Stimulated activated CD4-positive, alpha-beta T cell treated with anti-CD3 and anti-CD28 coated beads, Interleukin-12 subunit alpha, Interleukin-12 subunit beta, amount 100 ng/mL, for 48 hours (primary cell): ENCODE measurements around the gene IGFBP4.
A peak's percentile ranks its signal among the peaks of the same experiment; 100 is the strongest.

Experiments used
- DNase-seq, 3 donors: peaks; one replicate each; pipeline ENCODE4 v3.0.0-alpha.2; 2020; ENCODE audit warnings: low read depth in 2 of 3, low spot score in 1 of 3

Gene IGFBP4

DNA sequence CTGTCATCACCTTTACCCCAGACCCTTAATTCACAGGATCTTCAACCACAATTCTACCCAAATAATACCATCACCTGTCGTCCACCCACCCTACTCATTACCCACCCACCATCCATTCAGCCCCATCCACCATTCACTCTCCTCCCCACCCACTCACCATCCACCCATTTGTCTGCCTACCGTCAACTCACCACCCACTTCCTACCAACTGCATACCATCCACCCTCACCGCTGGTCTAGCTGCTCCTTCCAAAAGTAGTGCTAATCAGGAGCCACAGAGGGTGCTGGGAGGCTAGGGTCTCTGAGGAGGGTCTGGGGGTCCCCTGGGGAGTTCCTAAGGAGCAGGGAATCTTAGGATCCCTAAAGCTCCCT lies 12.0 kb upstream of the IGFBP4 start:
- no peak for DNase-seq

DNA sequence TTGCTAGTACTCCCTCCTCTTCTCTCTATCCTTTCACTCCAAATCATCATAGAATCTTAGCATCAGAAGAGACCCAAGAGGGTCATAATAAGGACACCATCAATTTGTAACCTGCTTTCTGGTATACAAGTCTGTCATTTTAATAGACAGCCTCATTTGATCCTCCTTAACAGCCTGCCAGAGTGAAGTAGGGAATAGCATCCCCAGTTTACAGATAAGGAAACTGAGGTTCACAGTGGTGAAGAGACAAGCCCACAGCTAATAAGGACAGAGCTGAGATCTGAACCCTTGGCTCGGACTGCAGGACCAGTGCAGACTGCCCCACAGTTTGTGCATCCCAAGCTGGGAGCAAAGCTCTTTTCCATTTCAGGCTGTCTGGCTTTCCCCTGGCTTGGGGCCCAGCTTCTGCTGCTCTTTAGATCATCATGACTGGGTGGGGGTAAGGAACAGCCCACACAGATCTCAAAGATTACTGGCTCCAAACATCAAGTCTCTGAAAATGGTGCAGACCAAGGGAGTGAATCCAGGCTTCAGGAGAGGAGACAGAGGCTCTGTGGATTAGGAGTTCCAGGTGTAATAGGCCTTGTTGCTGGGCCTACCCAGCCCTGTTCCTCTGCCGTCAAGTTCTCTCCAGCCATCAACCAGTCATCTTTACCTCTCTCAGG lies 10.3 kb upstream of the IGFBP4 start:
- DNase-seq, result no peak

DNA sequence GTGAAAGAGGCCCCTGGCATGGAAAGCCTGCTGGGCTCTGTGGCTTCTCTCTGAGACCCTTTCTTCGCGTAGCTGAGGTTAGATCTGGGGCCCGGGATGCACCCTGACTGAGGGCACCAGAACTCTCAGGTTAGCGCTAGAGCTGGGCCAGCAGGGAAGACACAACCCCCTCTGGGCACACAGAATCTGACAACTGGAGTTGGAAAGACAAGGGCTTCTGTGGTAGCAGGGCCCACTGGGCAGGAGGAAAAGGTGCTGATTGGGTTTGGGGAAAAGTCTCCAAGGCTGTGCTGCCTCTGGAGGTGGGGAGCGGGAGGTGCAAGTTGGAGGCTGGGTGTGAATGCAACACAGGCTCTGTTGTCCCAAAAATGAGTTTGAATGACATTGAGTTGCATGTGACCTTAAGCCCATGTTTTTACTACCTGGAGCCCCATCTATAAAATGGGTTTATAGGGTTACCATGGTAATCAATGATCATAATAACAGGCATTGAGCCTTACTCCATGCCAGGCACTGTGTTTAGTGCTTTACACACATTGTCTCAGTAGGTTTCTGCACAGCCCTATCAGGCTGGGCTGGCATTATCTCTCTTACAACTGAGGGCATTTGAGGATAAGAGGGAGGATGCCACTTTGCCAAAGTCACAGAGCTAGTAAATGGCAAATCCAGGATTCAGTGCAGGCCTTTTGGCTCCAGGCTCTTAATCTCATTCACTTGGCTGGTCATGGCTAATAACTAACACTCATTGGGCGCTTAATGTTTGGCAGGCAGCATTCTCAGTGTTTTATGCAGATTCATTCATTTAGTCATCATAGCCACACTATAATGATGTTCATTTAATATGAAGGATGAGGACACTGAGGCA lies 9.5 kb upstream of the IGFBP4 start:
- DNase-seq, result no peak

DNA sequence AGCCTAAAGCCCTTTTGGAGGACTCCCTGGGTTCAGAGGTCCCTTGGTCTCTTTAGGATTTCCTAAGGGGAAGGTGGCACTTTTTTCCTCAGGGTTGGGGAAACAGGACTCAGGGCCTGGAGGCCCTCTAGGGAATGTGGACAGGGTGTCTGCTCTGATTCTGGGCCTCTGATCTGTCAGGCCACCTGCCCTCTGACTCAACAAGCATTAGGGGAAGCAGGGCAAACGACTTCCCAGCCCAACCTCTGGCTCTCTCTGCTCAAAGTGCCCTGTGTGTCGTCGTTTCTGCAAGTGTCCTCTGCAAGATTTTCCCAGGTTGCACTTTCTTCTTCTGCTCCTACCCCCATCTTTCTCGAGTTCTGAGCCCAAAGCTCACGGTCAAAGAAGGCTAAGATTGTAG lies 6.6 kb upstream of the IGFBP4 start:
- DNase-seq, result no peak

DNA sequence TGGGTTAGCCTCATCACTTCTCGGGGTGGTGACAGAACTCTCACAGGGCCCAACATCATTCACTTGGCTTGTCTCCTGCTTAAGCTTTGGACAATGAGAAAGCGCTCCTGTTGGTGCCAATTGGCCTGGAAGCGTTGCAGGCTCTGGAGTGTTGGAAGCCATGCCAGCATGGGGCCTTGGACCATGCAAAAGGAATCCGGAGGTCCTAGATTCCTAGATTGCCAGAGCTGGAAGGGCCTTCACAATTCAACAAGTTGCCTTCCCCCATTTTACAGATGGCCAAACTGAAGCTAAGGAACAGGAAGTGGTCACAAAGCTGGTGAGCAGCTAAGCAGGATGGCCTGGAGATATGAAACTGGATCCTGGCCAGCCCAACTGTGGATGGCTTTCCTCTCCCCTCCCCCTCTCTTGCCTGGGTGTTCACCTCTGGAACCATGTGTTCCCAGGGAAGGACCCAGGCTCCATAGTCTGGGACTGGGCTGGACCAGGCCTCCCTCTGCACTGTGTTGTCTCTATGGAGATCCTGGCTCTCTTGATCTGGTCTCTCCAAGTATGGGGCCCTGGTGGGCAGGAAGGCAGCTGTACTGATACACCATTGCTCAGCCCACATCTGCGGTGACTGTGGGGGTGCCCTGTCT lies 6.0 kb upstream of the IGFBP4 start:
- DNase-seq, result no peak

DNA sequence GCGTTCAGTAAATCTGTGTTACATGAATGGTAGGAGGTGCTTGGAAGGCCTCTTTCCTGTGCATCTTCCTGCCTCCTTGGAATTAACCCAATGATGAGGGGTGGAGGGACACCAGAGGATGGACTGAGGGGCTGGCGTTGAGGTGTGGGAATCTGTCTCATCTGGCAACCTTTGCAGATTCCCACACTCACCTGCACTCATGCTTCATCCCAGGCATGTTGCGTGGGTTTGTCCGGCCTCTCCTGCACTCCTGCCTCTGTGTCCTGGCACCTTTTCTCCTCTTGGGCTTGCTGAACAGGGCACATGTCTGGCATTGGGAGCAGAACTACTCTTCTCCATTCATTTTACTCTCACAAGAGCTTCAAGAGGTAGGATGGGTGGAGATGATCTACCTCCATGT lies 3.1 kb upstream of the IGFBP4 start:
- no peak for DNase-seq

DNA sequence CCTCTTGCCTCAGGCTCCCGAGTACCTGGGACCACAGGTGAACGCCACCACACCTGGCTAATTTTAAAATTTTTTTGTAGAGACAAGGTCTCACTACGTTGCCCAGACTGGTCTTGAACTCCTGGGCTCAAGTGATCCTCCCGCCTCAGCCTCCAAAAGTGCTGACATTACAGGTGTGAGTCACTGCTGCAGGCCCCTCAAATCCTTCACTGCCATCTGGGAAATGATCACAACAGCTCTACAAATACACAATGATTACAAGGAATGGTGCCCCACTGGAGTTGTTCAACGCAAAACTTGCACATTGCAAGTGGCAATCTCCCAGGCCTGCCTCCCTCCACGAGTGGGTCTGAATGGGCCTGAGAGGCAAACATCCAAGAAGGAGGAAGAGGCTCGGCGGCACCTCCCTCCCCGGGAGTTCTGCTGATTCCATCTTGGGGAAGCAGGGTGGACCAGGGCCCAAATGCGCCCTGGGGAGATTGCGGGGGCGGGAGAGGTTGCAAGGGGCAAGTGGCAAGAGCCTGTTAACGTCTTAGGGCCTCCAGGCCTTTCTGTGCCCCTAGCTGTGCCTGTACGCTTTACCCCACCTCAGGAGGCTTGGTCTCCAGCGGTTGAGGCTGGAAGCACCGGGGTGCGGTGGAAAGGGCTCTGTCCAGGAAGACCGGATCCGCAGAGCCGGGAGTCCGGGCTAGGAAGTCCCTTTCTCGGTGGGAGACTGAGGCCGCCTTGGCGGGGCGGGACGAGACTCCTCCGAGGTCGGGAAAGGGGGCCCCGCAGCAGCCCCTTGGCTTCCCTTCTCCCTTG lies 656 bp upstream of the IGFBP4 start:
- no peak for DNase-seq

DNA sequence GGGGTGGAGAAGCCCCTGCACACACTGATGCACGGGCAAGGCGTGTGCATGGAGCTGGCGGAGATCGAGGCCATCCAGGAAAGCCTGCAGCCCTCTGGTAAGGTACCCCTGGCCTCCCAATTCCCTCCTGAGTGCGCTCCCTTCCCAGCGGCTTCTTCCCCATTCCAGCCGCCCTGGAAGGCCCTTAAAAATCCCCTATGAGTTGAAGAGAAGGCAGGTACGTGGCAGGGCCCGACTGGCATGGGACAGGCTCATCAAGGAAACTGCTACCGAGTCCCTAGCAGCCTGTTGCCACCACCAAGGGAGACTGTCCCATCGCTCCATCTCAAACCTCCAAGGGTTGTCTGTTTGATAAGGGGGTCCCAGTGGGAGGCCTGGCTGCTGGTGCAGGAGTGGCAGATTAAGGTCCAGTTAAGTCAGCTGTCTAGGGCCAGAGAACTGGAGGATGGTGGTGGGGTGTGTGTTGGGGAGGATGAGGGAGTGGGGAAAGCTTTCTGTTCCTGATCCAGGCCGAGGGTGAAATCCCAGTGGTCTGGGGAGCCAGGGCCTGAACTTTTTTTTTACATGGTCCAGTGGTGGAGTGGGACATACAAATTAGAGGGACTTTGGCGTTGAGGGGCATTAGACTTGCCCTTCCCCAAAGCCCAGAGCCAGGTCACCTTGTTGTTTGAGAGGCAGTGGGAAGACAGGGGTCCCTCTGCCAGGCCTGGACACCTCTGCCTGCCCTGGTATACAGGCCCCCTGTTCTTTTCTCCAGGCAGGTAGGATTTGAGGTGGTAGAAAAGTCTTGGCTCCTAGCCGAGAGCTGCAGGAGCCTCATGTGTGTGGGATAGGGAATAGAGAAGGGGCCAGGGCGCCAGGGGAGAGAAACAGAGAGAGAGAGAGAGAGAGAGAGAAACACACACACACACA lies 994 bp downstream of the IGFBP4 start:
- DNase-seq, result peak in 1 of 3 donors; percentile 11

DNA sequence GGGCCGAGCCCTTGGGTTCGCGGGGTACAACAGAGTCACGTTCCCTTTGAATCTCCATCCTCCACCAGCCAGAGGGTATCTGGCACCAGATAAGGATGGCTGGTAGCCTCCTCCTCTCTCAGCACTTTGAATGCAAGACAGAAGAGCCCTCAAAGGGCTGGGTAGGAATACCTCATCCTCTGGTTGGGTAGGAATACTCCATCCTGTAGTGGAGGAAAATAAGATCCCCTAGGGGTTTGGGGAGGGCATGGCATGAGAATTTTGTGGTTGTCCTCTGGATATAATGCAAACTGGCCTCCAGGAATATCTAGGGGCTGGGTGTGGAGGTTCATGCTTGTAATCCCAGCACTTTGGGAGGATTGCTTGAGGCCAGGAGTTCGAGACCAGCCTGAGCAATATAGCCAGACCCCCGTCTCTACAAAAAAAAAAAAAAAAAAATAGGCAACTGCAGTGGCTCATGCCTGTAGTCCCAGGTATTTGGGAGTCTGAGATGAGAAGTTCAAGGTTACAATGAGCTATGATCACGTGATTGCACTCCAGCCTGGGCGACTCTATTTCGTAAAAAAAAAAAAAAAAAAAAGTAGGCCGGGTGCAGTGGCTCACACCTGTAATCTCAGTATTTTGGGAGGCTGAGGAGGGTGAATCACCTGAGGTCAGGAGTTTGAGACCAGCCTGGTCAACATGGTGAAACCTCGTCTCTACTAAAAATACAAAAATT lies 2.7 kb downstream of the IGFBP4 start:
- DNase-seq, result no peak

DNA sequence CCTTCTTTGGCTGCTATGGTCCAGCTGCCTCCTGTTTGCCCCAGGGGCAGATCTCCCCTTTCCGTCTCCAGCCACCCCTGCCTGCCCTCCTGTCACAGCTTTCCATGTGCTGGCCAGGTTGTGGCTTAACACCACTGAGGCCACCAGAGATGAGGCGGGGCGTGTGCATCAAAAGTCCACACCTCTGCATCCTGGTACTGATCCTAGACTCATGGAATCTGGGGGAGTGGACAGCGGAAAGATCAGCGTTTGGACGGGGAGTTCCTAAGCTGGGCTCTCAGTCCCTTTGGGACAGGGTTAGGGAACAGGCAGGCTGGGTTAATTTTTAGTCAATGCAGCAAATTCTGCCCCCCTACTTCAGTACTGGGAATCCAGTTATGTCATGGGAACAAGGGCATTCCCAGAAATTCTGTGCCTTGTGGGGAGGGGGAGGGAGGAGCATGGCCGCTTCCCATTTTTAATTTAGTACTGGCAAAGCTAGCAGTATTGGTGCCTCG lies 3.9 kb downstream of the IGFBP4 start:
- DNase-seq, result no peak

DNA sequence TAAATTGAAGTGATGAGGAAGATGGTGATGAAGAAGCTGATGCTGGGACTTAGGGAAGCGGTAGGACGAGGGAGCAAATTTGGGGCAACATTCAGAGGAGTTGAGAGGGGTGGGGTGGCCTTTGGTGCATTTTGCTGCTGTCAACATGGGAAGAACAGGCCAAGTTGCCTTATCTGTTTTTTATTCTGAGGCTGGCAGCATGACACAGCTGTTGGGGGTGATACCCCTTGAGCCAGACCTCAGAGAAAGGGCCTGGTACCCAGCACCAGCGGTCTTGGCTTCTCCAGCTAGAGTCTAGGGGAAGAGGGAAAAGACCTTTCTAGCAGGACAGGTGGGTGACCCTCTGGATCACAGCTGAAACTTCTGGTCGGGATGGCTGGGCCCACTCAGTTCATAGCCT lies 4.6 kb downstream of the IGFBP4 start:
- DNase-seq, result no peak

DNA sequence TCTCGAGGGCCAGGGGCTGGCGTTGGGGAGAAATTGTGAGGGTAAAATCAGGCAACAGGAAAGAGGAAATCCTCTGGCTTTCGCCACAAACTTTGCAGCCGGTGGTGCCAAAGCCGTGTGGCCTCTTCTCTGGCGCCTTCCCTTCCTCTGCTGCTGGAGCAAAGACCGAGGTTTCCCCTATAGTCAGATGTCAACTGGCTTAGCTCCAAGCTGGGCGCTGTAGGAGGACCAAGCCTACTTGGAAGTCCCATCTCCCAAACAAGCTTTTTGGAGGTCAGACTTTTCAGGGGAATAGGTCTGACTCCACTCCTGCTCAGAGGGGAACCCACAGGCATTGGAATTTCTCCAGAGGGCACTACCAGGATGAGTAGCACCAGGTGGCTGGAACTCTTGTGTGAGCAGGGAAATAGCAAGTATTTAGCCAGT lies 5.0 kb downstream of the IGFBP4 start:
- DNase-seq, result no peak

DNA sequence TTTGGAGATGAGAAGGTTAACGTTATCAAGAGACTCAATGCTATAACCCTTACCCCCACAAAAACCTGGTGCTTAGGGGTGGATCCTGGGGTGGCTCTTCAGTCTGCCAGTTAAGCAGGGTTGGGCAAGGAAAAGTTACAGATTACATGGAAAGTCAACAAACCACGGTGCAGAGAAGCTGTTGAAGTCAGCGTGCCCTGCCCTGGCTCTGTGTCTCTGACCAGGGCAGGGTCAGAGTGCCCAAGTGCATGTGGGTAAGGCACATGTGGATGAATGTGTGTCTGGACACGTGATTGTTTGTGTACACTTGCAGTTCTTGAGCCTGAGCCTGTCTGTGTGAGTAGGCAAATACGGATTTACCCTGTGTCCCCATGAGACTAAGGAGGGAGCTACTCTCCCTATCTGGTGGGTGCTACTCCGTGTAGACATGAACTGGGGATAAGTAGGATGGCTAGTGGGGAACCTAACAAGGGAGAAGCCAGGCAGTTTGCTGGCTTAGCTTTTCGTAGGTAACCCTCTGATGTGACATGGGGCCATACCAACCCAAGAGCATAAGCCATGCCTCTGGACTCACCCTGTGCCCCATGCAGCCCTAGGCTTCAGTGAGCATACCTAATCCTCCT lies 5.5 kb downstream of the IGFBP4 start:
- DNase-seq, result no peak

DNA sequence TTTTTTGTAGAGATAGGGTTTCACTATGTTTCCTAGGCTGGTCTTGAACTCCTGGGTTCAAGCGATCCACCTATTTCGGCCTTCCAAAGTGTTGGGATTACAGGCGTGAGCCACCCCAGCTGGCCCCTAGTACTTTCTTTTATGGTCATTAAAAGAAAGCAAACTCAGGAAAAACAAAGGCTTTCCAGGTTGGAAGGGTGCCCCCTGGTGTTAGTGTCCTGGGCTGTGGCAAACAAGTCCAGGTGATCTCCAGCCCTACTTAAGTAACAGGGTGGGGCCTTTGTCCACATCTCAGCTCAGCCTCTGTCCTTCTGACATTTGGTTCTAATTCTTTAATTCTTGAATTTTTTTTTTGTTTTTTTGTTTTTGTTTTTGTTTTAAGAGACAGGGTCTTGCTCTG lies 6.9 kb downstream of the IGFBP4 start:
- peak in 2 of 3 donors; percentile 18 to 52 for DNase-seq

DNA sequence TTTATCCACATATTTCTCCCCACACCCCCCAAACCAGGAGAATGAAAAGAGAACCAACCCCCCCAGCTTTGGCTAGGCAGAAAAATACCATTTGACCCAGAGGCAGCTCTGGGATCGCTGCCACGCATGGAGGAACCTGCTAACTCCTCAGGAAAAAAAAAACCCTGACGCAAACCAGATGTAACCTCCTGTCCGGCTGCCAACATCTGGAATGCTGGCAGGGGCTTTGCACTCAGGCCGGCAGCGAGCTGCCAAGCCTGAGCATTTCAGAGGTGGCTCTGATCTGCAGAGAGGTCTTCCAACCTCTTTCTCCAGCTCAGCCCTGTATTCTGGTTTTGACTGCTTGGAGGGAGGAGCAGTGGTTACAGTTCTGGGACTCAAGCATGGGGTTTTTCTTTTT lies 8.2 kb downstream of the IGFBP4 start:
- DNase-seq, result no peak

DNA sequence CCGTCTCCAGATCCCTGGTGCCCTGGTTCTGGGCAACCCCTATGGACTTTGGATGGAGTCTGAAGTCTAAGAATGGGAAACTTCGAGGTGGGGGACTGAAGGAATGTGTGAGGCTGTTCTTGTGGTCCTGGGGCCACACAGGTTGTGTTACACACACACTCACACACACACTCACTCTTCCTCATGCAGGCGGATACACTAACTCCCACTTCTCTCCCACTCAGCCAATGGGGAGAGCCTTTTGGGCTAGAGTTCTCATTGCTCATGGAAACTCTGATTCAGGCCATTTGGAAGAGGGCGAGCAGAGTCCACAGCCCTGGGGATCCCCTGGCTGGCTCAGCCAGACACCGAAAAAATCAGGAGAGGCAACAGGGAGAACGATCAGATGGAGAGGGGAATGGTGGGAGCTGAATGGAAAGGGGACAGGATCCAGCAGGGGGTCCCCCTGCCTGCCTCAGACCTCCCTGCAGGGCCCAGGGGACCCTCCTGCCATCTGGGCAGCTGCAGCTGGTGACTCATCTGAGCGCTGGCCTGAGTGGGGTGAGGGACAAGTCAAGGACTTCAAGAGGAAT lies 9.1 kb downstream of the IGFBP4 start:
- no peak for DNase-seq

DNA sequence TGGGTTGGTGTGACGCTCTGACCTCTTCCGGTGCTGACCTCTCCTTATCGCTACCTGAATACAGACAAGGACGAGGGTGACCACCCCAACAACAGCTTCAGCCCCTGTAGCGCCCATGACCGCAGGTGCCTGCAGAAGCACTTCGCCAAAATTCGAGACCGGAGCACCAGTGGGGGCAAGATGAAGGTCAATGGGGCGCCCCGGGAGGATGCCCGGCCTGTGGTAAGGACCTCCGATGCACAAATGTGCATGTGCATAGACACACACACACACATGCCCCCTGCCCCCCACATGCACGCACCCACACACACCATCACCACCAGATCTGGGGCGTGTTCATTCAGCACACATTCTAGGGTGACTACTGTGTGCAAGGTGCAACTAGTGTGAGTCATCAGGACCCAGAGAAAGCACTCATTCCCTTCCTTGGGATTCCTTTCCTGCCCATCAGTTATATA lies 9.7 kb downstream of the IGFBP4 start:
- no peak for DNase-seq

DNA sequence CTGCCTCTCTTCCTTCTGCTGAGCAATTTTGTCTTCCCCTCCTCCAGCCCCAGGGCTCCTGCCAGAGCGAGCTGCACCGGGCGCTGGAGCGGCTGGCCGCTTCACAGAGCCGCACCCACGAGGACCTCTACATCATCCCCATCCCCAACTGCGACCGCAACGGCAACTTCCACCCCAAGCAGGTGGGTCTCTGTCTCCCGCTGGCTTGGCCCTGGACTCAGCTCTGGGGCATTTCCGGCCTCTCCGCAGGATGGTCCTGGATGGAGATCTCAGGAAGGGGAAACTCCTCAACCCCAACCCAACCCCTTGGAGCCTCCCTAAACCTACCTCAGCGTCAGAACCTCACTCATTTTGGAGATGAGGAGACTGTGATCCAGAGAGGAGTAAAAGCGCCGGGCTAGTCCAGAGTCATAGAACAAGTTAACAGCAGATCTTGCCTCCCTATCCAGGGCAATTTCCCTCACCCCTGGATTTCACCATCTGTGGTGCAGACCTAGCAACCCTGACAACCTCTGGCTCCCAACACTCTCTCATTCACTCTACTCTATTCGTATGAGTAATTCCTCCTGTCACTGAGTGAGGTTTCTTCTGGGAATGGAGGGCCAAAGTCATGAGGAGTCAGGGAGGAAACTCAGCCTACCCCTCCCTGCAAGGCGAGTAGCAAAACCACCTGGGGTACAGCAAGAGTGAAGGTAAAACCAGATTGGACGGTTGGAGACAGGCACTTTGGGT lies 10.8 kb downstream of the IGFBP4 start:
- DNase-seq, result no peak
